Gastroesophageal sphincter (tissue), 4 donors: Measurements from ENCODE around the gene ANO5. TPM values are rescaled to one million over a fixed set of nuclear protein-coding genes. Genes with fewer than 3 reads are reported as not detected.

Experiments used
- ATAC-seq: fragments of 150-250 bp; one replicate; pipeline ENCODE4 v1.9.1; 2016; ENCODE audit warnings: mild to moderate bottlenecking, moderate library complexity
- H3K27ac ChIP-seq, 4 donors: fragments of 200-600 bp; sonication (generic) in 3 of 4; 1 replicate in 3 of 4; 2 replicates in 1 of 4; pipeline ENCODE4 v1.5.1; 2016 to 2019
- H3K27me3 ChIP-seq: fragments of 200-600 bp; sonication (generic); one replicate; pipeline ENCODE4 v1.5.1; 2019
- H3K36me3 ChIP-seq, 2 donors: fragments of 200-600 bp; sonication (generic); one replicate each; pipeline ENCODE4 v1.5.1; 2019; ENCODE audit warnings: control low read depth in 1 of 2
- H3K4me1 ChIP-seq, 3 donors: fragments of 200-600 bp; sonication (generic); 1 replicate in 2 of 3; 2 replicates in 1 of 3; pipeline ENCODE4 v1.5.1; 2016 to 2019; ENCODE audit warnings: control low read depth in 2 of 3
- H3K4me3 ChIP-seq, 2 donors: fragments of 200-600 bp; sonication (generic); one replicate each; pipeline ENCODE4 v1.5.1; 2019; ENCODE audit warnings: mild to moderate bottlenecking in 1 of 2, moderate library complexity in 1 of 2
- H3K9me3 ChIP-seq, 3 donors: fragments of 200-600 bp; sonication (generic); one replicate each; pipeline ENCODE4 v1.5.1; 2017 to 2019; ENCODE audit warnings: control low read depth in 2 of 3
- EP300 ChIP-seq: sonication (generic); formaldehyde crosslinking; IDR thresholded peaks from one replicate; pipeline ENCODE4 v1.6.1; 2017; ENCODE audit warnings: antibody characterized with exemption, mild to moderate bottlenecking
- POLR2A ChIP-seq, 2 donors: fragments of 450-650 bp; IDR thresholded peaks; one replicate each; pipeline ENCODE4 v1.6.1; 2017; ENCODE audit warnings: antibody characterized with exemption in 2 of 2, mild to moderate bottlenecking in 2 of 2, moderate library complexity in 1 of 2
- POLR2AphosphoS5 ChIP-seq: sonication (generic); formaldehyde crosslinking; IDR thresholded peaks from one replicate; pipeline ENCODE4 v1.6.1; 2017; ENCODE audit warnings: antibody characterized with exemption
- WGBS, 2 donors: methylation state at CpG; one replicate each; pipeline ENCODE4 v1.1.5; 2018; ENCODE audit warnings: low coverage in 1 of 2; 5-methylcytosine and 5-hydroxymethylcytosine counted together
- total RNA-seq, 4 donors: library from RNA; depleted of rRNA; stranded (reverse); fragments of >200 nt; gene quantifications; one replicate each; pipeline ENCODE4 v1.1.0, GENCODE V29; 2016
- TF ChIP-seq, protein P1 (sequence below), 4 experiments: fragments of 200-600 bp in 2 of 4; fragments of 450-650 bp in 2 of 4; sonication (generic) in 1 of 4; IDR thresholded peaks; one replicate each; pipeline ENCODE4 v1.5.1; 2017 to 2019; ENCODE audit warnings: antibody characterized with exemption in 4 of 4, mild to moderate bottlenecking in 2 of 4, moderate library complexity in 2 of 4

The ANO5 gene
- total RNA-seq, 4 donors from 2014 or later = 21.5 to 33.2 (median 27.5) TPM

DNA sequence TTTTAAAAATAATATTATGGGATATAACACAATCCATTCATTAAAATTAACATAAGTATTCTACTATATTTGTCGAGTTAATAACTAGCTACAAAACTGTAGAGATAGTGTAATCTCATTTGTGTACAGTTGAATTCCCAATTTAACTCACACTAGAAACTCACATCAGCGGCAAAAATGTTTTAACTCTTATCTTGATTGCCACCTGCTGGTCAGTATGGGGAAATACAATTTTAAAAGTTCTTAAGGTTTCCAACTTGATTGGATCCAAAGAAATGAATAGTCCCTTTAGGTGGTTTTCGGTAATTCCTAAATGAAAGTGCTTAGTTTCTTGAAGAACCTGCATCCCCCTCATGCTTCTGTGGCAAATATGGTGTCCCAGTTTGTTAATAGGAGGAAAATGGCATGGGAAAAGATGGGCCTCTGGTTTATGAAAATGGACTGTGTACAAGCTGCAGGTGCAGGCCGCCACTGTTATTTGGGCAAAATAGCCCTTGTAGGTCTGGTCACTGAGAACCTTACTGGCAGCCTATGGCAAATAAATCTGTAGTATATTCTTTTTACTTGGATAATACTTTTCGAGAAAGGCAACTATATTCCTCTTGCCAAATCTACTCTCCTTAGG lies 111.6 kb downstream of the ANO5 start:
- Histone ChIP-seq H3K4me3 (no peak overlapping the region), H3K27ac (no peak overlapping the region), H3K27me3 (peaks cover 18% of the 10 kb centered on the region), H3K9me3 (no peaks in the 10 kb centered on the region), H3K4me1 (no peaks in the 10 kb centered on the region), H3K36me3 (no peaks in the 10 kb centered on the region)
- no peak for ATAC-seq
- WGBS, 2 donors = 33 to 35% methylated on average over 3 to 5 of the region's 5 CpGs
- TF ChIP-seq POLR2A (IDR thresholded peaks at IDR 0.05) = no peak
- TF ChIP-seq, protein P1, sequence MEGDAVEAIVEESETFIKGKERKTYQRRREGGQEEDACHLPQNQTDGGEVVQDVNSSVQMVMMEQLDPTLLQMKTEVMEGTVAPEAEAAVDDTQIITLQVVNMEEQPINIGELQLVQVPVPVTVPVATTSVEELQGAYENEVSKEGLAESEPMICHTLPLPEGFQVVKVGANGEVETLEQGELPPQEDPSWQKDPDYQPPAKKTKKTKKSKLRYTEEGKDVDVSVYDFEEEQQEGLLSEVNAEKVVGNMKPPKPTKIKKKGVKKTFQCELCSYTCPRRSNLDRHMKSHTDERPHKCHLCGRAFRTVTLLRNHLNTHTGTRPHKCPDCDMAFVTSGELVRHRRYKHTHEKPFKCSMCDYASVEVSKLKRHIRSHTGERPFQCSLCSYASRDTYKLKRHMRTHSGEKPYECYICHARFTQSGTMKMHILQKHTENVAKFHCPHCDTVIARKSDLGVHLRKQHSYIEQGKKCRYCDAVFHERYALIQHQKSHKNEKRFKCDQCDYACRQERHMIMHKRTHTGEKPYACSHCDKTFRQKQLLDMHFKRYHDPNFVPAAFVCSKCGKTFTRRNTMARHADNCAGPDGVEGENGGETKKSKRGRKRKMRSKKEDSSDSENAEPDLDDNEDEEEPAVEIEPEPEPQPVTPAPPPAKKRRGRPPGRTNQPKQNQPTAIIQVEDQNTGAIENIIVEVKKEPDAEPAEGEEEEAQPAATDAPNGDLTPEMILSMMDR (IDR thresholded peaks at IDR 0.05) = peak; percentile 50 to 69 (median 57)

DNA sequence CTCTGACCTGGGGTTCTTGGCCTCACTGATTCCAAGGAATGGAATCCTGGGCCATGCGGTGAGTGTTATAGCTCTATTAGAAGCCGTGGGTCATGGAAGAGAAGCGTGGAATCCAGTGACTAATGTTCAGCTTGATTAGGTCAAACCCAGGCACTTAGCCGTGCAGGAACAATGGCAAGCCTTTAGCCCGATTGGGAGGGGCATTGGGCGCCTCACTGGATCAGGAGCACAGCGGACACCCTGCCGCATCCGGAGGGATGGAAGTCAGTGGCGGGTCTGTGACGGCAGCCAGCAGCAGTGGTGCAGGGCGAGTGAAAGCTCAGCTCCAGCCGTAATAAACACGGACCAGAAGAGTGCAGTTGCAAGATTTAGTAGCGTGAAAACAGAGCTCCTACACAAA lies 124.8 kb downstream of the ANO5 start:
- Histone ChIP-seq H3K4me1 (no peaks in the 10 kb centered on the region), H3K4me3 (no peak overlapping the region), H3K27me3 (peaks cover 4% of the 10 kb centered on the region), H3K36me3 (no peaks in the 10 kb centered on the region), H3K9me3 (no peaks in the 10 kb centered on the region), H3K27ac (no peak overlapping the region)
- TF ChIP-seq POLR2A (IDR thresholded peaks at IDR 0.05) = no peak
- TF ChIP-seq, protein P1 (IDR thresholded peaks at IDR 0.05) = no peak
- TF ChIP-seq EP300 = no peak
- TF ChIP-seq POLR2AphosphoS5 = no peak
- 88 to 100% methylated on average over 2 to 3 of the region's 15 CpGs for WGBS, 2 donors
- no peak for ATAC-seq

DNA sequence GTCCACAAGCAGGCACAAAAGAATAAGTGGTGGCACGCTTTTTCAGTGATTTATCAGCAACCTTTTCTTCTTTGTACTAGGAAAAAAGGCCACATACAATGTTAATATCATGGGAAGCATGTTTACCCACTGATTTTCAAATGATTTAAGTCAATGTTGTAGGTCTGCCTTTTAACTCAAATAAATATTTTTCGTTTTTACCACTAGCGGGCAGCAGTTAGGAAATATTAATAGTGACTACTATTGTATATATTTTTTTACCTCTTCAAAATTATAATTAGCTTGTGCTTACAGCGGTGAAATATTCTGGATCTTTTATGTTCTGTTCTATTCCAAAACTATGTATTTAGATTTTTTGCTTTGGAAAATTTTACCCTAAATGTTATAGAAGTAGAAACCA lies 138.9 kb downstream of the ANO5 start:
- Histone ChIP-seq H3K9me3 (no peaks in the 10 kb centered on the region), H3K4me1 (no peaks in the 10 kb centered on the region), H3K4me3 (no peak overlapping the region), H3K27me3 (peaks cover 24% of the 10 kb centered on the region), H3K27ac (no peak overlapping the region), H3K36me3 (no peaks in the 10 kb centered on the region)
- TF ChIP-seq POLR2AphosphoS5 (no peak), EP300 (no peak), POLR2A (IDR thresholded peaks at IDR 0.05) (no peak)
- TF ChIP-seq, protein P1 (IDR thresholded peaks at IDR 0.05) = no peak
- WGBS, 2 donors = 71 to 74% methylated on average over 4 of the region's 4 CpGs
- no peak for ATAC-seq

Other genes with a start within 250 kb of the ANO5 start
- gene SLC17A6, start 145.3 kb downstream of the ANO5 start, total RNA-seq = not detected